GM19395 (cell line): ENCODE measurements around the gene OLIG3.

ENCODE experiments used
- ATAC-seq: cut with Tn5 transposase; IDR thresholded peaks from one replicate; pipeline ENCODE4 v1.9.1; 2021; ENCODE audit warnings: mild to moderate bottlenecking, moderate library complexity; ENCODE audit not compliant: unreplicated experiment

The OLIG3 gene

DNA sequence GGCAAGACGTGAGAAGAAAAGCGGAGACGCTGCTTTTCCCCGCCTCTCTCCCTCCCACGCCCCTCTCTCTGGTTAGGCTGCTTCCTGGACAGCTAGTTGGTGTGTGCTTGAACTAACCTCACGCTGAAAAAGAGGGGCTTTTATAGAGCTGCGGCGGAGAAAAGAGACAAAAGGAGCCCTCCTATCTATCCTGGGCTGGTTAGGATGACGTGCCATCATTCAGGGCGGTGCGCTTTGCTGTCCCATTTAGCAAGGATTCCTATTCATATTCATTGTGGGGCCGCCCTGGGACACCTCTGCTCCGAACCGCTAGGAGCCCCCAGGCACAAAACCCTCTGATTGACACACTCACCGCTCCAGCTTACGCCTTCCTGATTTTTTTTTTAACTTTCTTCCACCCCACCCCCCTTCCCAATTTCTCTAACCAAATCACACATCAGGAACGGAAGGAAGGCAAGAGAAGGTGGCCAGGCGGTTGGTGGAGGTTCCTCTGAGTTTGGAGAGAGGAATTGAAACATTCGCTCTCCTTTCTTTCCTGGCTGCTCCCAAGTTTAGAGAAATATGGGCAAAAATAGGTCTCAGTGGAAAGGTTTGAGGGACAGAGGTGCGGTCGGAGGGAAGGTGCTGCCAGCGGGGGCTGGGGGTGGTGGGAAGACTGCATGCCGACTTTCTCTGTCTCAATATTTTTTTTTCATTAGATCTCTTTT is at the start of gene OLIG3:
Gene OLIG3, minus strand, starts transcription at position 114 of the 707 bp plus-strand sequence. CDS start 224 bp downstream, outside the sequence.
- no peak for ATAC-seq

DNA sequence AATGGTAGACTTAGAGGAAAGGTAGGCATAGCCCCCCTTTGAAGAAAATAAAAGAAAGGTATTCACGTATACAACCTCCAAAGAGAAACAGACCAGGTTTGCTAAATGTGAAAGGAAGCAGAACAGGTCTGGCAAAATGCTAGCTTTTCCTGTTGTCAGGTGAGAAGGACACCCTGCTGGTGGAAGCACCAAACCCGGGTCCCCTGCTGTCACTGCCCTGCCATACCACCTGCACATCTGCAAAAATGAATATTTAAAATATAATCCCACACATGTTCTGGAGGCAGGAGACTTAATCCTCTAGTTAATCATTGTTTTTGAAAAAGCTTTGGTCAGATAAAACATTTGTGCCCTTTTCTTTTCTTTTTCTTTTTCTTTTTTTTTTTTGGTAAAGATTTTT is 48.9 kb upstream of the OLIG3 start:
- no peak for ATAC-seq

- no peak for ATAC-seq
These were observed 48.5 kb upstream of the OLIG3 start for GRCh38 chr6:137542713-137543112.

DNA sequence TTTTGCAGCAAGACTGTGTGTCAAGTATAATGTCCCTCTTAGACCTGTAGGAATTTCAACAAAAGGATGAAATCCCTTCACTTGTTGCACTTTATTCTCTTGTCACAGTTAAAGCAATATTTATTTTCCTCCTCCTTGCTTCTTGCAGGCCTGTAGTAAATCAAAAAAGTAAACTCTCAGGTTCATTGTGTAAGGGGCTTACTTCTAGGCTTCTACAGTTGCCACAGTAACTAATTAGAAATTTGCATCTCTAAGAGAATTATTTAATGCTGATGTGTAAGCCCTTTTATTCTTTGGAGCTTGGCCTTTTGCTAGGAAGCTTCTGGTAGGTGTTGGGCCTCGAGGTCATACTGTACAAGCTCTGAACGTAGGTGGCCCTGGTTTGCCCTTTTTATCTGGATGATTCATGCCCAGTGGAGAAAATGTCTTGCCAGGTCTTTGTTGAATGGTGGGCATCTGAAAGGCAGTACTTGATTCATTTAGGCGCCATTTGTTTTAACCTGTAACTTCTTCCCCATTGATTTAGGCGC is 47.4 kb upstream of the OLIG3 start:
- no peak for ATAC-seq

- ATAC-seq = no peak
These were observed 42.0 kb upstream of the OLIG3 start for GRCh38 chr6:137536104-137536773.

- ATAC-seq = no peak
These were observed 37.3 kb upstream of the OLIG3 start for GRCh38 chr6:137531376-137532092.

DNA sequence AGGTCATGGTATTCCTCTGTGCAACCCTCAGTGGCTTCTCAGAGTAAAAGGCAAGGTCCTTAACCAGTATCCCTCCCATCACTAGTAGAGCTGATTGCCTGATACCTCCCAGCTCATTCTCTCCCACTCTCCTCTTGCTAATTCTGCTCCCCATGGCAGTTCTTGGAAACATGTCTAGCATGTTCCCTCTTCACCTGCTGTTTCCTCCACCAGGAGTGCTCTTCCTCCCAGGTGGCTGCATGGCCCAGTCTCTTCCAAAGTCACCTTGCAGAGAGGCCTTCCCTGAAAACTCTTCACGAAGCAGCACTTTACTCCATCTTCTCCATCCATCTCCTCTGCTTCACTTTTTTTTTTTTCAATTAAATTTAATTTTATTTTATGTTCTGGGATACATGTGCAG is 36.2 kb upstream of the OLIG3 start:
- no peak for ATAC-seq

DNA sequence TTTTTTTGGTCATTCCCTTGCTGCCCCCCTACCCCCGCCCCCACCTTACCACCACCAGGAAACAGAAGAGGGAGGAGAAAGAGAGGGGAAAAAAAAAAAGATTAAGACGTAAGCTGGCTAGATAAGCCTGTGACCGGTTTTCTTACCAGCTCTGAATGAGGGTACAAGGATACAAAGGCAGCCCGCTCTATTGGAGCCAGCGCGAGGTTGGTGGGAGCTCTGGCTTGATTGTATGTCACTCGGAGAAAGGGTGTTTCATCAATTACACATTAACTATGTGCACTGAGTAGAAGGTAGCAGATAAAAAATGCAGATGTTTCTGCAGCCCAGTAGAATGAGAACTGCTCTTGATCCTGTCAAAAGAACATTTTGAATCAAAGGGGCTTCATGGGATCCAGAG is 28.6 kb upstream of the OLIG3 start:
- no peak for ATAC-seq

DNA sequence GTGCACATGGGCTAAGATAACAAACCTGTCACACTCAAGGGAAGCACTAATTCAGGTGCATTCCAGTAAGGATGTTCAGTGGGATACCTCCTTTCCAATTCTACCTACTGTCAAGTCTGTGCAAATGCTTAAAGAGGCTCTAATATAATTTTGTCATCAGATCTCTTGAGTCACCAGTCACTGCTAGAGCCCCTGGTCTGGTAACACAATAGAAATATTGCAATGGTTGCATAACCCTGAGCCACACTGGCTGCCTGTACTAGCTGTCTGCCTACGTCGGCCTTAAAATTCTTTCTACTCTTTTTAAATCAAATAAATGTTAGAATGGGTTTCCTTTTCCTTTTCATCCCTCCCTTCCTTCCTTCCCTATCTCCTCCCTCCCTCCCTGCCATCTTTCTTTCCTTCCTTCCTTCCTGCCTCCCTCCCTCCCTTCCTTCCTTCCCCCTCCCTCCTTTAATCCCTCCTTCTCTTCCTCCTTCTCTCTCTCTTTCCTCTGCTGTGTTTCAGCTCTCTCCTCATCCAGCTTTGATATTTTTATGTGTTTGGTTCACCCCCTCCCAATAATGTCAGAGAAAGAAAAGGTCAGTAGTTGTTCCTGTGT is 28.1 kb upstream of the OLIG3 start:
- ATAC-seq = no peak

- ATAC-seq = no peak
These were observed 26.3 kb upstream of the OLIG3 start for GRCh38 chr6:137520520-137520919.

DNA sequence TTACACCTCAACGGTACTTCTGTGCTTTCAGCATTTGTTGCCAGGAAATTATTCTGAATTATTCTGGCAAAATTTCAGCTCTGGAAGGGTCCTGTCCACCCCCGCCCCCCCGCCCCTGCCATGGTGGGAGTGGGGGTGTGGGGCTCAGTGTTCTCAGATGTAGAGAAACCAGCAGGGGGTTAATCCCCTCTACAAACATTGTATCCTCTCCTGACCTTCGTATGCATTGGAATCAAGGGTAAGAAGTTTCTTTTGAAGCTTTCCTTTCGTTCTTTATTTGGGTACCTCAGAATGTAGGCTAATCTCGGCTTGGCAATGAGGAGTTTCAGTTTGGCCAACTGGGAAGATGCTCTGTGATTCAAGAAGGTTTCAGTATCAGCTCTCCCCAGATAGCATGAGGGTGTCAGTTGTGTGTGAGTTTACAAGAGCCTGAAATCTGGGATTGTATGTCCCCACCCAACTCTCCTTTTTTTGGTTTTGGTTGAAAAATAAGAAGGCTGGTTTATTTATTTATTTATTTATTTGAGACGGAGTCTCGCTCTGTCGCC is 25.5 kb upstream of the OLIG3 start:
- no peak for ATAC-seq

GRCh38 chr6:137518386-137518983 is 24.3 kb upstream of the OLIG3 start:
- ATAC-seq = no peak

DNA sequence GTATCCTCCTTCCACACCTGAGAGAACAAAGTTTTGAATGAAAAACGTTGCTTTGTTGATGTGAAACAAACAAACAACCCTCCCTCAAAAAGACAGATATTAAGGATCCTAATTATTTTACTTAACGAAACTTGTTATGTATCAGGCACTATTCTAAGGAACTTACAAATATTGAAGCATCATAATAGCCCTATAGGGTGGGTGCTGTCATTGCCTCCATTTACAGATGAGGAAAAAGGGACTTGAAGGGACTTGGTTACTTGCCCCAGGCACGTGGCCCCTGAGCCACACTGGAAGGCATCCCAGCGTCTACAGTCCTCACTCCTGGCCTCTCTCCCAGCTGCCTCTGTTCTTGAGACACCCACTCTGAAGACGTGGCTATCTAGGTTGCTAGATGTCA is 20.2 kb upstream of the OLIG3 start:
- no peak for ATAC-seq

- no peak for ATAC-seq
These were observed 18.8 kb upstream of the OLIG3 start for GRCh38 chr6:137512757-137513605.

DNA sequence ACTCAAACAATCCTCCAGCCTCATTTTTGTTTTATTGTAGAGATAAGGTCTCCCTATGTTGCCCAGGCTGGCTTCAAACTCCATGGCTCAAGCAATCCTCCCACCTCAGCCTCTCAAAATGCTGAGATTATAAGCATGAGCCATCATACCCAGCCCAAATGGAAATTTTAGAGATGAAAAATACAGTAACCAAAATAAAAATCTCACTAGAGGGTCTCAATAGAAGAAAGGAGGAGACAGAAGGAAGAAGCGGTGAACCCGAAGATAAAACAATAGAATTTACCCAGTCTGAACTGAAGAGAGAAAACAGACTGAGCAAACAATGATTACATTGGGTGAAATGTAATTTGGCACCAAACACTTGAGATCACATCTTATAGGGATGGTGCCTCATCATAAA is 16.7 kb upstream of the OLIG3 start:
- no peak for ATAC-seq

GRCh38 chr6:137498481-137499190 is 4.4 kb upstream of the OLIG3 start:
- ATAC-seq = no peak

GRCh38 chr6:137497721-137498463 is 3.7 kb upstream of the OLIG3 start:
- ATAC-seq = no peak
